Esophagus muscularis mucosa (tissue), 4 donors: ENCODE measurements around the gene GRAMD4. TPM values are rescaled to one million over a fixed set of nuclear protein-coding genes. Genes with fewer than 3 reads are reported as not detected.
A peak's percentile ranks its signal among the peaks of the same experiment; 100 is the strongest.

Source experiments
- DNase-seq: peaks from one replicate; pipeline ENCODE4 v3.0.0-alpha.2; 2017; ENCODE audit errors: extremely low spot score
- H3K27ac ChIP-seq, 4 donors: fragments of 200-600 bp; sonication (generic); replicated peaks in 1 of 4; 1 replicate in 3 of 4; 2 replicates in 1 of 4; pipeline ENCODE4 v1.5.1; 2016 to 2019; ENCODE audit warnings: mild to moderate bottlenecking in 1 of 4
- H3K27me3 ChIP-seq, 4 donors: fragments of 200-600 bp; sonication (generic); one replicate each; pipeline versions ENCODE4 v1.5.1 to v1.6.0; 2016 to 2019
- H3K36me3 ChIP-seq, 4 donors: fragments of 200-600 bp; sonication (generic); one replicate each; pipeline ENCODE4 v1.5.1; 2016 to 2019
- H3K4me1 ChIP-seq, 4 donors: fragments of 200-600 bp; sonication (generic); one replicate each; pipeline ENCODE4 v1.5.1; 2016 to 2019
- H3K4me3 ChIP-seq, 4 donors: fragments of 200-600 bp; sonication (generic); 1 replicate in 2 of 4; 2 replicates in 2 of 4; pipeline ENCODE4 v1.5.1; 2016 to 2019; ENCODE audit warnings: mild to moderate bottlenecking in 4 of 4, moderate library complexity in 1 of 4
- H3K9me3 ChIP-seq, 4 donors: fragments of 200-600 bp; sonication (generic); 1 replicate in 3 of 4; 2 replicates in 1 of 4; pipeline ENCODE4 v1.5.1; 2016 to 2019
- CTCF ChIP-seq, 3 experiments: fragments of 200-600 bp in 2 of 3; fragments of 450-650 bp in 1 of 3; sonication (generic) in 2 of 3; IDR thresholded peaks; one replicate each; pipeline ENCODE4 v1.5.1; 2017 to 2019; ENCODE audit warnings: antibody characterized with exemption in 3 of 3, mild to moderate bottlenecking in 2 of 3, moderate library complexity in 1 of 3
- EP300 ChIP-seq: sonication (generic); formaldehyde crosslinking; IDR thresholded peaks from one replicate; pipeline ENCODE4 v1.6.1; 2017; ENCODE audit warnings: antibody characterized with exemption
- POLR2A ChIP-seq: fragments of 450-650 bp; IDR thresholded peaks from one replicate; pipeline ENCODE4 v1.6.1; 2017; ENCODE audit warnings: antibody characterized with exemption, moderate library complexity, mild to moderate bottlenecking, low read depth
- POLR2AphosphoS5 ChIP-seq, 2 donors: sonication (generic); formaldehyde crosslinking; IDR thresholded peaks; one replicate each; pipeline ENCODE4 v1.6.1; 2017; ENCODE audit warnings: antibody characterized with exemption in 2 of 2
- WGBS: methylation state at CpG from one replicate; pipeline ENCODE4 v1.1.5; 2018; 5-methylcytosine and 5-hydroxymethylcytosine counted together
- intact Hi-C: fragments of 100-400 bp; cut with DNase I; formaldehyde crosslinking; loops from one replicate; pipeline ENCODE4 v1.15.1; 2023
- total RNA-seq, 4 donors: library from RNA; depleted of rRNA; stranded (reverse); fragments of >200 nt; gene quantifications; one replicate each; pipeline versions ENCODE4 v1.1.0 to v1.2.1, GENCODE V29; 2016

Gene GRAMD4
- total RNA-seq, 4 donors from 2014 or later, result 20.0 to 126 (median 63.8) TPM

- WGBS, result 87% methylated on average over 18 of the region's 18 CpGs
- TF ChIP-seq POLR2A (no peak), POLR2AphosphoS5 (IDR thresholded peaks at IDR 0.05) (no peak)
- peaks cover 2 to 51% (median 30%) of the 10 kb centered on the region in 4 donors for H3K36me3 ChIP-seq
- no peak overlapping the region for H3K27ac ChIP-seq
- H3K27me3 ChIP-seq, result no peaks in the 10 kb centered on the region
- no peaks in the 10 kb centered on the region for H3K9me3 ChIP-seq
- no peak for DNase-seq
- H3K4me3 ChIP-seq, result no peak overlapping the region
- intact Hi-C loops, result no loop called here
- H3K4me1 ChIP-seq, result peaks cover 22 to 46% (median 33%) of the 10 kb centered on the region in 4 donors
Measured at GRCh38 chr22:46725096-46725495, 104.9 kb downstream of the GRAMD4 start.

- peaks cover 34 to 58% (median 45%) of the 10 kb centered on the region in 4 donors for H3K4me1 ChIP-seq
- H3K4me3 ChIP-seq, result no peak overlapping the region
- DNase-seq, result no peak
- no peak for TF ChIP-seq POLR2A
- no peak for TF ChIP-seq CTCF (IDR thresholded peaks at IDR 0.05)
- TF ChIP-seq EP300, result no peak
- TF ChIP-seq POLR2AphosphoS5 (IDR thresholded peaks at IDR 0.05), result no peak
- 85% methylated on average over 33 of the region's 38 CpGs for WGBS
- intact Hi-C loops, result no loop called here
- H3K27me3 ChIP-seq, result no peaks in the 10 kb centered on the region
- H3K36me3 ChIP-seq, result peaks cover 0 to 42% (median 22%) of the 10 kb centered on the region in 4 donors
- H3K9me3 ChIP-seq, result no peaks in the 10 kb centered on the region
- no peak overlapping the region for H3K27ac ChIP-seq
Measured at GRCh38 chr22:46726066-46726985, 106.1 kb downstream of the GRAMD4 start.

DNA sequence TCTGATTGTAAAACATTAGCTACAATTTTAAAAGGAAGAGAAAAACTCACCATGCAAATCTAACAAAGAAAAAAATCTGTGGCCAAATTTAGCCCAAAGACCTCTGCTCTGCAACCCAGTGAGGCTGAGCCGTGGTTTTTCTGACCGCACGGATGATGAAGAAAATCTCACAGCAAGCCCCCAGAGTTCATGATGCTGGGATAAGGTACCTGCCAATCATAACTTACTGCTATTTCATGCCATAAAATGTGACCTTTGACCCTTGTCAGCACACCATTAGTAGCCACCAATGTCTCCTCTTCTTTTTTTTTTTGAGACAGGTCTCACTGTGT lies 106.8 kb downstream of the GRAMD4 start:
- no peaks in the 10 kb centered on the region for H3K9me3 ChIP-seq
- H3K27me3 ChIP-seq, result no peaks in the 10 kb centered on the region
- no peak overlapping the region for H3K4me3 ChIP-seq
- peaks cover 41 to 64% (median 52%) of the 10 kb centered on the region in 4 donors for H3K4me1 ChIP-seq
- H3K27ac ChIP-seq, result no peak overlapping the region
- WGBS, result 98% methylated on average over 3 of the region's 3 CpGs
- TF ChIP-seq POLR2AphosphoS5 (IDR thresholded peaks at IDR 0.05) (no peak), EP300 (no peak), CTCF (IDR thresholded peaks at IDR 0.05) (no peak), POLR2A (no peak)
- no peak for DNase-seq
- peaks cover 0 to 48% (median 24%) of the 10 kb centered on the region in 4 donors for H3K36me3 ChIP-seq
- intact Hi-C loops, result no loop called here

GRCh38 chr22:46727813-46728364 lies 107.7 kb downstream of the GRAMD4 start:
- H3K27ac ChIP-seq, result no peak overlapping the region
- no peaks in the 10 kb centered on the region for H3K9me3 ChIP-seq
- WGBS, result 100% methylated on average over 3 of the region's 19 CpGs
- H3K4me3 ChIP-seq, result no peak overlapping the region
- TF ChIP-seq POLR2A, result no peak
- TF ChIP-seq POLR2AphosphoS5 (IDR thresholded peaks at IDR 0.05), result no peak
- no peak for TF ChIP-seq EP300
- TF ChIP-seq CTCF (IDR thresholded peaks at IDR 0.05), result no peak
- H3K36me3 ChIP-seq, result peaks cover 0 to 48% (median 23%) of the 10 kb centered on the region in 4 donors
- no peak for DNase-seq
- intact Hi-C loops, result no loop called here
- no peaks in the 10 kb centered on the region for H3K27me3 ChIP-seq
- peaks cover 48 to 69% (median 59%) of the 10 kb centered on the region in 4 donors for H3K4me1 ChIP-seq

DNA sequence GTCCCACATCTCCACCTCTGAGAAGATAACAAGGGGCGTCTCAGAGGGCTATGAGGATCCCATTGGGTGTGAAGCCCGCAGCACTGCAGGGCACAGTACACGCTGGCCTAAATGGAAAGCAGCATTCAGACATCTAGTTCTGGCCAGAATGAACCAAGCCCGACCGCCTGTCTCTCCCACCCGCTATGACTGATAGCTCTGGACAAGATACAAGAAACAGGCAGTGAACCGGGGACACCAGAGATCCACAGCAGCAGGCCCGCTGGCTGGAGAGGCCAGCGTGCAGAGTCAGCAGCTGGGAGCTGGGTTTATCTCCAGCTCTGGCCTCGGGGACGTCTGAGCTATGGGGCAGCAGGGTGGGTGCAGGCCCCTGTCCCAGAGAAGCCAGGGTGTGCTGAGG lies 108.3 kb downstream of the GRAMD4 start:
- Histone ChIP-seq H3K27ac (peak overlapping the region in 3 of 4 donors; percentile 31 to 58 (median 35)), H3K4me1 (peaks cover 53 to 73% (median 62%) of the 10 kb centered on the region in 4 donors), H3K9me3 (no peaks in the 10 kb centered on the region), H3K4me3 (no peak overlapping the region), H3K36me3 (peaks cover 0 to 48% (median 21%) of the 10 kb centered on the region in 4 donors), H3K27me3 (no peaks in the 10 kb centered on the region)
- WGBS, result 85% methylated on average over 11 of the region's 11 CpGs
- no peak for DNase-seq
- TF ChIP-seq EP300 (no peak), POLR2A (no peak), POLR2AphosphoS5 (IDR thresholded peaks at IDR 0.05) (no peak), CTCF (IDR thresholded peaks at IDR 0.05) (no peak)
- intact Hi-C loops, result no loop called here
